Measurements from ENCODE around the gene TEAD1. TPM values are rescaled to one million over a fixed set of nuclear protein-coding genes. Genes with fewer than 3 reads are reported as not detected.
A peak's percentile ranks its signal among the peaks of the same experiment; 100 is the strongest.

TEAD1 gene
- total RNA-seq, 6 donors from 2014 or later: 53.5 to 141 (median 80.2) TPM

DNA sequence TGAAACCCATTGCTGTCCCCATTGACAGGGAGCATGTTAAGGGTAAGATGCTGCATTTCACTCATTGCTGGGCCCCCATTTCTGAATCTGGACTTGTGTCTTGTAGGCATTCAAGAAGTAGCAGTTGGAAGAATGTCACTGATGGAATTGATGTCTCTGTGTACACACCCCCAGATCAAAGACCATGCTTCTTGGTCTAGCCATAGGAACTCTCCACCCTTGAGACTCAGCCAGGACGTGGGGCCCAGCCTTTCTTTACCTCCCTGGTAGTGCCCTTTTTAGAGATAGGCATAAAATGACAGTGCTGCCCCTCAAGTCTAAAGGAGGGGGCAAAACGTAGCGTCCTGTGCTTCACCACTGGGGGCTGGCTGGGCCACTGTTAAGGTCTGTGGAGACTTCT, 135.1 kb downstream of the TEAD1 start:
- no peak overlapping the region for H3K4me3 ChIP-seq
- no peaks in the 10 kb centered on the region for H3K9me3 ChIP-seq
- ATAC-seq (ENCODE audit: low FRiP score in 2 of 2) (no peak), DNase-seq (no peak)
- no peaks in the 10 kb centered on the region for H3K27me3 ChIP-seq
- 67 to 88% methylated on average over 3 of the region's 3 CpGs for WGBS, 2 donors
- peaks cover 16 to 40% (median 28%) of the 10 kb centered on the region in 4 donors for H3K4me1 ChIP-seq
- H3K27ac ChIP-seq: peak overlapping the region in 2 of 4 donors; percentile 6 to 24
- no peaks in the 10 kb centered on the region for H3K36me3 ChIP-seq
- TF ChIP-seq, protein P1, sequence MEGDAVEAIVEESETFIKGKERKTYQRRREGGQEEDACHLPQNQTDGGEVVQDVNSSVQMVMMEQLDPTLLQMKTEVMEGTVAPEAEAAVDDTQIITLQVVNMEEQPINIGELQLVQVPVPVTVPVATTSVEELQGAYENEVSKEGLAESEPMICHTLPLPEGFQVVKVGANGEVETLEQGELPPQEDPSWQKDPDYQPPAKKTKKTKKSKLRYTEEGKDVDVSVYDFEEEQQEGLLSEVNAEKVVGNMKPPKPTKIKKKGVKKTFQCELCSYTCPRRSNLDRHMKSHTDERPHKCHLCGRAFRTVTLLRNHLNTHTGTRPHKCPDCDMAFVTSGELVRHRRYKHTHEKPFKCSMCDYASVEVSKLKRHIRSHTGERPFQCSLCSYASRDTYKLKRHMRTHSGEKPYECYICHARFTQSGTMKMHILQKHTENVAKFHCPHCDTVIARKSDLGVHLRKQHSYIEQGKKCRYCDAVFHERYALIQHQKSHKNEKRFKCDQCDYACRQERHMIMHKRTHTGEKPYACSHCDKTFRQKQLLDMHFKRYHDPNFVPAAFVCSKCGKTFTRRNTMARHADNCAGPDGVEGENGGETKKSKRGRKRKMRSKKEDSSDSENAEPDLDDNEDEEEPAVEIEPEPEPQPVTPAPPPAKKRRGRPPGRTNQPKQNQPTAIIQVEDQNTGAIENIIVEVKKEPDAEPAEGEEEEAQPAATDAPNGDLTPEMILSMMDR (IDR thresholded peaks at IDR 0.05): no peak
- TF ChIP-seq EP300 (IDR thresholded peaks at IDR 0.05) (no peak), POLR2A (IDR thresholded peaks at IDR 0.05) (no peak), POLR2AphosphoS5 (IDR thresholded peaks at IDR 0.05) (no peak)

- H3K36me3 ChIP-seq: no peaks in the 10 kb centered on the region
- peak in 1 of 2 donors; percentile 75 for DNase-seq
- no peak for TF ChIP-seq POLR2A (IDR thresholded peaks at IDR 0.05)
- peak in 1 of 4 donors; percentile 4 for TF ChIP-seq EP300 (IDR thresholded peaks at IDR 0.05)
- no peaks in the 10 kb centered on the region for H3K27me3 ChIP-seq
- peak overlapping the region in 3 of 4 donors; percentile 12 to 30 (median 24) for H3K27ac ChIP-seq
- H3K9me3 ChIP-seq: no peaks in the 10 kb centered on the region
- ATAC-seq (ENCODE audit: low FRiP score in 2 of 2): peak in 1 of 2 donors; percentile 28
- H3K4me1 ChIP-seq: peaks cover 22 to 43% (median 32%) of the 10 kb centered on the region in 4 donors
- no peak overlapping the region for H3K4me3 ChIP-seq
- WGBS, 2 donors: 62 to 68% methylated on average over 12 of the region's 12 CpGs
Observed at GRCh38 chr11:12809864-12810567, 135.8 kb downstream of the TEAD1 start.

- Histone ChIP-seq H3K4me3 (no peak overlapping the region), H3K36me3 (no peaks in the 10 kb centered on the region), H3K27me3 (no peaks in the 10 kb centered on the region), H3K27ac (peak overlapping the region in 2 of 4 donors; percentile 12 to 30), H3K4me1 (peaks cover 27 to 49% (median 37%) of the 10 kb centered on the region in 4 donors), H3K9me3 (no peaks in the 10 kb centered on the region)
- no peak for DNase-seq
- peak in 1 of 2 donors; percentile 56 for ATAC-seq (ENCODE audit: low FRiP score in 2 of 2)
- no peak for TF ChIP-seq EP300 (IDR thresholded peaks at IDR 0.05)
- 71 to 79% methylated on average over 5 of the region's 5 CpGs for WGBS, 2 donors
Observed at GRCh38 chr11:12810568-12810894, 136.3 kb downstream of the TEAD1 start.

GRCh38 chr11:12811861-12812260, 137.6 kb downstream of the TEAD1 start:
- peaks cover 27 to 56% (median 44%) of the 10 kb centered on the region in 4 donors for H3K4me1 ChIP-seq
- no peaks in the 10 kb centered on the region for H3K27me3 ChIP-seq
- no peak overlapping the region for H3K4me3 ChIP-seq
- no peak overlapping the region for H3K27ac ChIP-seq
- no peak for TF ChIP-seq POLR2AphosphoS5 (IDR thresholded peaks at IDR 0.05)
- no peak for TF ChIP-seq POLR2A (IDR thresholded peaks at IDR 0.05)
- no peak for TF ChIP-seq EP300 (IDR thresholded peaks at IDR 0.05)
- TF ChIP-seq, protein P1 (IDR thresholded peaks at IDR 0.05): no peak
- DNase-seq (no peak), ATAC-seq (ENCODE audit: low FRiP score in 2 of 2) (no peak)
- no peaks in the 10 kb centered on the region for H3K9me3 ChIP-seq
- WGBS, 2 donors: 70% methylated on average over 7 of the region's 7 CpGs
- no peaks in the 10 kb centered on the region for H3K36me3 ChIP-seq

- peak overlapping the region; percentile 16 to 79 (median 60) for H3K27ac ChIP-seq
- no peaks in the 10 kb centered on the region for H3K27me3 ChIP-seq
- ATAC-seq (ENCODE audit: low FRiP score in 2 of 2) (no peak), DNase-seq (no peak)
- WGBS, 2 donors: 70 to 75% methylated on average over 4 of the region's 4 CpGs
- H3K4me1 ChIP-seq: peaks cover 27 to 53% (median 41%) of the 10 kb centered on the region in 4 donors
- TF ChIP-seq, protein P1 (IDR thresholded peaks at IDR 0.05): no peak
- no peak for TF ChIP-seq POLR2A (IDR thresholded peaks at IDR 0.05)
- no peak for TF ChIP-seq POLR2AphosphoS5 (IDR thresholded peaks at IDR 0.05)
- no peak for TF ChIP-seq EP300 (IDR thresholded peaks at IDR 0.05)
- no peaks in the 10 kb centered on the region for H3K36me3 ChIP-seq
- H3K4me3 ChIP-seq: no peak overlapping the region
- H3K9me3 ChIP-seq: no peaks in the 10 kb centered on the region
Observed at GRCh38 chr11:12812849-12813248, 138.6 kb downstream of the TEAD1 start.
